Measurements from ENCODE around the gene DUSP10. TPM values are rescaled to one million over a fixed set of nuclear protein-coding genes. Genes with fewer than 3 reads are reported as not detected.

Gene DUSP10
- total and polyA plus RNA-seq, 2 of the 13 experiments (the other 11 are each of a cell fraction or from before 2014, with no cell fraction given): 2.1 to 4.4 TPM

GRCh38 chr1:221672239-221672645, 69.6 kb downstream of the DUSP10 start:
- Histone ChIP-seq H3K4me1 (ENCODE audit: insufficient read depth, low read length) (peaks cover 10% of the 10 kb centered on the region), H3K9ac (ENCODE audit: insufficient read depth, low read depth, low read length) (no peak overlapping the region), H2AFZ (ENCODE audit: low read length) (no peak overlapping the region), H3K27me3 (ENCODE audit: control insufficient read depth in 1 of 2, insufficient read depth in 2 of 2, low read length in 2 of 2) (no peaks in the 10 kb centered on the region), H3K4me3 (replicated peaks in 1 of 3; ENCODE audit: insufficient read depth in 1 of 3, low read depth in 2 of 3, low read length in 3 of 3) (no peak overlapping the region), H3K9me3 (ENCODE audit: low read length) (no peaks in the 10 kb centered on the region), H3K4me2 (ENCODE audit: low read depth, low read length) (no peak overlapping the region), H3K36me3 (replicated peaks in 1 of 2; ENCODE audit: control insufficient read depth in 1 of 2, insufficient read depth in 2 of 2, low read length in 2 of 2) (no peaks in the 10 kb centered on the region), H4K20me1 (ENCODE audit: insufficient read depth, low read length) (no peaks in the 10 kb centered on the region), H3K27ac (ENCODE audit: extremely low read length, insufficient read depth, low read length) (no peak overlapping the region), H3K79me2 (ENCODE audit: insufficient read depth, low read length) (no peaks in the 10 kb centered on the region)
- intact Hi-C loops (cut with micrococcal nuclease; ENCODE audit: unreplicated experiment): no loop called here
- no peak for FAIRE-seq
- no peak for DNase-seq (ENCODE audit: low spot score)
- CTCF ChIA-PET (ENCODE audit: low intra/inter-chr PET ratio, low total read pairs): no interaction called here
- WGBS (ENCODE audit: low lambda C conversion rate): 0% methylated on average over 2 of the region's 2 CpGs
- ATAC-seq: no peak
- POLR2A ChIA-PET: no interaction called here
- BruUV-seq (replicated peaks): no TSS peak
- in situ Hi-C loops (cut with HindIII; ENCODE audit: extremely low pct_ligation_motif_present, low pct_unique_long_range_greater_than_20kb): no loop called here
- TF ChIP-seq PRPF4 (IDR thresholded peaks at IDR 0.05; ENCODE audit: low read depth, low read length, poor library complexity, severe bottlenecking) (no peak), NBN (conservative IDR thresholded peaks at IDR 0.05) (no peak), KLF12 (CRISPR knock-in tag; IDR thresholded peaks at IDR 0.05; ENCODE audit: borderline replicate concordance) (no peak), ZNF770 (CRISPR knock-in tag; IDR thresholded peaks at IDR 0.05) (no peak), CBX5 (CRISPR knock-in tag; IDR thresholded peaks at IDR 0.05; ENCODE audit: borderline replicate concordance) (no peak), ZBTB10 (CRISPR knock-in tag; IDR thresholded peaks at IDR 0.05; ENCODE audit: borderline replicate concordance) (no peak), STAG1 (CRISPR knock-in tag; IDR thresholded peaks at IDR 0.05) (no peak), HNF4G (IDR thresholded peaks at IDR 0.05; ENCODE audit: borderline replicate concordance, low read depth, low read length) (no peak), HNF4G (CRISPR knock-in tag; IDR thresholded peaks at IDR 0.05; ENCODE audit: borderline replicate concordance, low read depth) (no peak), ZNF441 (CRISPR knock-in tag; IDR thresholded peaks at IDR 0.05; ENCODE audit: borderline replicate concordance) (no peak), ZFP36L2 (CRISPR knock-in tag; IDR thresholded peaks at IDR 0.05) (no peak), ARNTL (CRISPR knock-in tag; IDR thresholded peaks at IDR 0.05) (no peak), SNAPC5 (CRISPR knock-in tag; IDR thresholded peaks at IDR 0.05; ENCODE audit: borderline replicate concordance) (no peak), CCDC6 (CRISPR knock-in tag; IDR thresholded peaks at IDR 0.05) (no peak)
- TF ChIP-seq, protein P1, sequence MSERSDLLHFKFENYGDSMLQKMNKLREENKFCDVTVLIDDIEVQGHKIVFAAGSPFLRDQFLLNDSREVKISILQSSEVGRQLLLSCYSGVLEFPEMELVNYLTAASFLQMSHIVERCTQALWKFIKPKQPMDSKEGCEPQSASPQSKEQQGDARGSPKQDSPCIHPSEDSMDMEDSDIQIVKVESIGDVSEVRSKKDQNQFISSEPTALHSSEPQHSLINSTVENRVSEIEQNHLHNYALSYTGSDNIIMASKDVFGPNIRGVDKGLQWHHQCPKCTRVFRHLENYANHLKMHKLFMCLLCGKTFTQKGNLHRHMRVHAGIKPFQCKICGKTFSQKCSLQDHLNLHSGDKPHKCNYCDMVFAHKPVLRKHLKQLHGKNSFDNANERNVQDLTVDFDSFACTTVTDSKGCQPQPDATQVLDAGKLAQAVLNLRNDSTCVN (CRISPR knock-in tag; IDR thresholded peaks at IDR 0.05; ENCODE audit: borderline replicate concordance): no peak
- TF ChIP-seq, protein P2, sequence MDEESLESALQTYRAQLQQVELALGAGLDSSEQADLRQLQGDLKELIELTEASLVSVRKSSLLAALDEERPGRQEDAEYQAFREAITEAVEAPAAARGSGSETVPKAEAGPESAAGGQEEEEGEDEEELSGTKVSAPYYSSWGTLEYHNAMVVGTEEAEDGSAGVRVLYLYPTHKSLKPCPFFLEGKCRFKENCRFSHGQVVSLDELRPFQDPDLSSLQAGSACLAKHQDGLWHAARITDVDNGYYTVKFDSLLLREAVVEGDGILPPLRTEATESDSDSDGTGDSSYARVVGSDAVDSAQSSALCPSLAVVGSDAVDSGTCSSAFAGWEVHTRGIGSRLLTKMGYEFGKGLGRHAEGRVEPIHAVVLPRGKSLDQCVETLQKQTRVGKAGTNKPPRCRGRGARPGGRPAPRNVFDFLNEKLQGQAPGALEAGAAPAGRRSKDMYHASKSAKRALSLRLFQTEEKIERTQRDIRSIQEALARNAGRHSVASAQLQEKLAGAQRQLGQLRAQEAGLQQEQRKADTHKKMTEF (CRISPR knock-in tag; IDR thresholded peaks at IDR 0.05): no peak
- TF ChIP-seq, protein P3, sequence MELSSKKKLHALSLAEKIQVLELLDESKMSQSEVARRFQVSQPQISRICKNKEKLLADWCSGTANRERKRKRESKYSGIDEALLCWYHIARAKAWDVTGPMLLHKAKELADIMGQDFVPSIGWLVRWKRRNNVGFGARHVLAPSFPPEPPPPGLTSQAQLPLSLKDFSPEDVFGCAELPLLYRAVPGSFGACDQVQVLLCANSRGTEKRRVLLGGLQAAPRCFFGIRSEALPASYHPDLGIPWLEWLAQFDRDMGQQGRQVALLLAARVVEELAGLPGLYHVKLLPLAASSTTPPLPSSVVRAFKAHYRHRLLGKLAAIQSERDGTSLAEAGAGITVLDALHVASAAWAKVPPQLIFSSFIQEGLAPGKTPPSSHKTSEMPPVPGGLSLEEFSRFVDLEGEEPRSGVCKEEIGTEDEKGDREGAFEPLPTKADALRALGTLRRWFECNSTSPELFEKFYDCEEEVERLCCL (CRISPR knock-in tag; IDR thresholded peaks at IDR 0.05; ENCODE audit: borderline replicate concordance): no peak
